Prostate gland (tissue), 2 donors: ENCODE data around the gene MAD2L2. TPM values are rescaled to one million over a fixed set of nuclear protein-coding genes. Genes with fewer than 3 reads are reported as not detected.

ENCODE experiments used
- DNase-seq: peaks from one replicate; pipeline ENCODE4 v3.0.0-alpha.2; 2019; ENCODE audit warnings: low spot score
- H3K27ac ChIP-seq, 2 donors: fragments of 200-600 bp; sonication (generic); 2 replicates each; pipeline ENCODE4 v1.5.1; 2017 to 2019
- H3K27me3 ChIP-seq: fragments of 200-600 bp; sonication (generic); replicated peaks from 2 replicates; pipeline ENCODE4 v1.5.1; 2019; ENCODE audit not compliant: insufficient read depth
- H3K36me3 ChIP-seq, 2 donors: fragments of 200-600 bp; sonication (generic); 1 replicate in 1 of 2; 2 replicates in 1 of 2; pipeline versions ENCODE4 v1.5.1 to v1.8.1; 2017 to 2019
- H3K4me1 ChIP-seq: fragments of 200-600 bp; sonication (generic); replicated peaks from 2 replicates; pipeline ENCODE4 v1.5.1; 2019
- H3K4me3 ChIP-seq, 2 donors: fragments of 200-600 bp; sonication (generic); 2 replicates each; pipeline ENCODE4 v1.5.1; 2017 to 2019
- H3K9me3 ChIP-seq: fragments of 200-600 bp; sonication (generic); 2 replicates; pipeline ENCODE4 v1.5.1; 2017
- CTCF ChIP-seq, 4 experiments: fragments of 200-600 bp in 2 of 4; fragments of 450-650 bp in 2 of 4; sonication (generic) in 2 of 4; IDR thresholded peaks; 1 replicate in 3 of 4; 2 replicates in 1 of 4; pipeline ENCODE4 v1.5.1; 2016 to 2019; ENCODE audit warnings: antibody characterized with exemption in 4 of 4, mild to moderate bottlenecking in 2 of 4, moderate library complexity in 2 of 4
- POLR2A ChIP-seq: fragments of 450-650 bp; IDR thresholded peaks from one replicate; pipeline ENCODE4 v1.6.1; 2016; ENCODE audit warnings: antibody characterized with exemption, mild to moderate bottlenecking
- POLR2AphosphoS5 ChIP-seq: sonication (generic); formaldehyde crosslinking; IDR thresholded peaks from one replicate; pipeline ENCODE4 v1.6.1; 2017; ENCODE audit warnings: antibody characterized with exemption
- WGBS: methylation state at CpG from one replicate; pipeline ENCODE4 v1.1.5; 2018; 5-methylcytosine and 5-hydroxymethylcytosine counted together
- intact Hi-C: fragments of 100-400 bp; cut with DNase I; formaldehyde crosslinking; loops from one replicate; pipeline ENCODE4 v1.14.2; 2022
- total RNA-seq, 2 donors: library from RNA; depleted of rRNA; stranded (reverse); fragments of >200 nt; gene quantifications; one replicate each; pipeline ENCODE4 v1.1.0, GENCODE V29; 2016

MAD2L2 gene
- total RNA-seq, 2 donors from 2014 or later, result 37.3 to 67.8 TPM

GRCh38 chr1:11657654-11658053 lies 23.3 kb downstream of the MAD2L2 start:
- no peaks in the 10 kb centered on the region for H3K27me3 ChIP-seq
- peaks cover 7% of the 10 kb centered on the region for H3K4me1 ChIP-seq
- H3K4me3 ChIP-seq, result no peak overlapping the region
- TF ChIP-seq POLR2AphosphoS5 (no peak), POLR2A (no peak), CTCF (IDR thresholded peaks at IDR 0.05) (no peak)
- 81% methylated on average over 6 of the region's 6 CpGs for WGBS
- H3K36me3 ChIP-seq, result no peaks in the 10 kb centered on the region
- DNase-seq, result no peak
- intact Hi-C loops, result loop anchor here (5.0 kb wide), 1 partner anchor 145 kb away; no protein-coding TSS in a partner anchor
- H3K9me3 ChIP-seq, result no peaks in the 10 kb centered on the region
- no peak overlapping the region for H3K27ac ChIP-seq

- no peaks in the 10 kb centered on the region for H3K9me3 ChIP-seq
- intact Hi-C loops, result loop anchor here (5.0 kb wide), 2 partner anchors 67 to 147 kb away; no protein-coding TSS in a partner anchor
- H3K27me3 ChIP-seq, result no peaks in the 10 kb centered on the region
- peak overlapping the region; percentile 81 to 85 for H3K4me3 ChIP-seq
- WGBS, result 20% methylated on average over 15 of the region's 45 CpGs
- H3K4me1 ChIP-seq, result peaks cover 7% of the 10 kb centered on the region
- H3K27ac ChIP-seq, result peak overlapping the region; percentile 60 to 80
- H3K36me3 ChIP-seq, result no peaks in the 10 kb centered on the region
- TF ChIP-seq CTCF (IDR thresholded peaks at IDR 0.05), result no peak
- no peak for TF ChIP-seq POLR2A
- no peak for TF ChIP-seq POLR2AphosphoS5
- no peak for DNase-seq
Observed at GRCh38 chr1:11654939-11655808, 25.8 kb downstream of the MAD2L2 start.

- DNase-seq, result peak; percentile 52
- intact Hi-C loops, result loop anchor here (5.0 kb wide), 1 partner anchor 68 kb away; no protein-coding TSS in a partner anchor
- H3K4me3 ChIP-seq, result peak within 1 kb of the TSS; percentile 81 to 85
- H3K27me3 ChIP-seq, result no peaks in the 10 kb centered on the region
- peaks cover 7% of the 10 kb centered on the region for H3K4me1 ChIP-seq
- WGBS, result 4% methylated on average over 43 of the region's 94 CpGs
- no peaks in the 10 kb centered on the region for H3K9me3 ChIP-seq
- peak within 1 kb of the TSS; percentile 78 to 80 for H3K27ac ChIP-seq
- H3K36me3 ChIP-seq, result no peaks in the 10 kb centered on the region
- TF ChIP-seq POLR2A (peak; percentile 4), CTCF (IDR thresholded peaks at IDR 0.05) (no peak), POLR2AphosphoS5 (peak; percentile 18)
Observed at GRCh38 chr1:11654137-11654938, 26.6 kb downstream of the MAD2L2 start, which contains the start of the genes FBXO2 and FBXO44. TSS of gene FBXO2 (minus strand) at chr1:11654429. CDS start at chr1:11654340, 89 bp downstream. TSS of gene FBXO44 (plus strand) at chr1:11654877. CDS start at chr1:11655836, 959 bp downstream.

- intact Hi-C loops, result loop anchor here (5.0 kb wide), 1 partner anchor 69 kb away; no protein-coding TSS in a partner anchor
- Histone ChIP-seq H3K9me3 (no peaks in the 10 kb centered on the region), H3K27ac (peak overlapping the region; percentile 78 to 80), H3K36me3 (no peaks in the 10 kb centered on the region), H3K27me3 (no peaks in the 10 kb centered on the region), H3K4me1 (peaks cover 7% of the 10 kb centered on the region), H3K4me3 (peak overlapping the region; percentile 81 to 85)
- TF ChIP-seq POLR2A, result no peak
- TF ChIP-seq CTCF (IDR thresholded peaks at IDR 0.05), result no peak
- no peak for TF ChIP-seq POLR2AphosphoS5
- 65% methylated on average over 7 of the region's 7 CpGs for WGBS
- DNase-seq, result no peak
Observed at GRCh38 chr1:11653861-11654136, 27.1 kb downstream of the MAD2L2 start.
